M059J (cell line): ENCODE data around the gene FNBP1L. TPM values are rescaled to one million over a fixed set of nuclear protein-coding genes. Genes with fewer than 3 reads are reported as not detected.
"Not testable (repeated sequence)": the region's sequence is repeated elsewhere in the genome, so short reads cannot be mapped to it uniquely, and the experiment has no call there.

ENCODE experiments used
- DNase-seq: peaks from one replicate; pipeline ENCODE4 v3.0.0-alpha.2; 2012; ENCODE audit warnings: low read depth
- total RNA-seq: library from RNA; depleted of rRNA; stranded (reverse); fragments of >200 nt; shearing (Covaris generic); gene quantifications from 2 replicates; pipeline ENCODE4 v1.2.3, GENCODE V29; 2014

Gene FNBP1L
- total RNA-seq, 1 experiment from 2014 or later: 21.7 TPM

GRCh38 chr1:93573940-93574469, 126.1 kb downstream of the FNBP1L start:
- DNase-seq: no peak

- DNase-seq: no peak
Measured at GRCh38 chr1:93574511-93574910, 126.6 kb downstream of the FNBP1L start.

- DNase-seq: no peak
Measured at GRCh38 chr1:93574991-93575390, 127.1 kb downstream of the FNBP1L start.

GRCh38 chr1:93575621-93576284, 127.8 kb downstream of the FNBP1L start:
- no peak for DNase-seq

GRCh38 chr1:93576346-93576745, 128.4 kb downstream of the FNBP1L start:
- no peak for DNase-seq

GRCh38 chr1:93576746-93577145, 128.8 kb downstream of the FNBP1L start:
- no peak for DNase-seq

- no peak for DNase-seq
Measured at GRCh38 chr1:93577536-93578432, 129.9 kb downstream of the FNBP1L start.

- DNase-seq: no peak
Measured at GRCh38 chr1:93578433-93578830, 130.5 kb downstream of the FNBP1L start.

- no peak for DNase-seq
Measured at GRCh38 chr1:93578911-93579825, 131.2 kb downstream of the FNBP1L start.

- DNase-seq: peak; percentile 84
Measured at GRCh38 chr1:93579891-93580290, 132.0 kb downstream of the FNBP1L start.

- DNase-seq: no peak
Measured at GRCh38 chr1:93581917-93582850, 134.3 kb downstream of the FNBP1L start.

GRCh38 chr1:93584261-93585003, 136.5 kb downstream of the FNBP1L start:
- no peak for DNase-seq

GRCh38 chr1:93585059-93585966, 137.4 kb downstream of the FNBP1L start:
- DNase-seq: no peak

- DNase-seq: no peak
Measured at GRCh38 chr1:93587354-93587753, 139.4 kb downstream of the FNBP1L start.

GRCh38 chr1:93588206-93588605, 140.3 kb downstream of the FNBP1L start:
- DNase-seq: peak; percentile 32

GRCh38 chr1:93588955-93589354, 141.0 kb downstream of the FNBP1L start:
- no peak for DNase-seq

GRCh38 chr1:93591291-93591675, 143.4 kb downstream of the FNBP1L start:
- DNase-seq: not testable (repeated sequence)

- DNase-seq: no peak
Measured at GRCh38 chr1:93591676-93592550, 144.0 kb downstream of the FNBP1L start.
